SU-DHL-6 (cell line): ENCODE results near the gene SP110.

Experiments used
- EZH2phosphoT487 ChIP-seq: fragments of 200-600 bp; sonication (generic), shearing (Covaris generic); conservative IDR thresholded peaks from 2 replicates; pipeline ENCODE4 v1.6.1; 2018; ENCODE audit warnings: mild to moderate bottlenecking, antibody characterized with exemption, low read length, moderate library complexity, mixed read lengths
- TF ChIP-seq, protein P1 (sequence below): fragments of 200-600 bp; sonication (generic); IDR thresholded peaks from one replicate; pipeline ENCODE4 v1.5.1; 2017; ENCODE audit warnings: antibody characterized with exemption, mild to moderate bottlenecking, low read length, moderate library complexity; ENCODE audit not compliant: insufficient read depth, poor library complexity, severe bottlenecking

DNA sequence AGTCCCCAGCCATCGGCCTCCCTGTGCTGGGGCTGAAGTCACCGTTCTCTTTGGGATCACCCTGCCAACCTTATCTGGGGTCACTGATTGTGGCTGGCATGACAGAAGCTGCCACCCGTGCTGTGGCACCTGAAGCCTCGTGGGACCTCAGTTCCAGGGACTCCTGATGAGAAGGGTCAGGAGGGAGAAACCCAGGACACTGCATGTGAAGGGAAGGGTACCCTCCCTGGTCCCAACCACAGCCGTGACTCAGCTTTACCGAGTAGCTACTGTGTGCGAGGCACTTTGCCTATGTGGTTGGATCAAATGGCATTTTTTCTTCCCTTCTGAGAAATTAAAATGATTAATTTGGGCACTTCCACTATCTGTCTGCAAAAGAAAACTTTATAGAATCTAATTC, 64.4 kb downstream of the SP110 start:
- TF ChIP-seq, protein P1, sequence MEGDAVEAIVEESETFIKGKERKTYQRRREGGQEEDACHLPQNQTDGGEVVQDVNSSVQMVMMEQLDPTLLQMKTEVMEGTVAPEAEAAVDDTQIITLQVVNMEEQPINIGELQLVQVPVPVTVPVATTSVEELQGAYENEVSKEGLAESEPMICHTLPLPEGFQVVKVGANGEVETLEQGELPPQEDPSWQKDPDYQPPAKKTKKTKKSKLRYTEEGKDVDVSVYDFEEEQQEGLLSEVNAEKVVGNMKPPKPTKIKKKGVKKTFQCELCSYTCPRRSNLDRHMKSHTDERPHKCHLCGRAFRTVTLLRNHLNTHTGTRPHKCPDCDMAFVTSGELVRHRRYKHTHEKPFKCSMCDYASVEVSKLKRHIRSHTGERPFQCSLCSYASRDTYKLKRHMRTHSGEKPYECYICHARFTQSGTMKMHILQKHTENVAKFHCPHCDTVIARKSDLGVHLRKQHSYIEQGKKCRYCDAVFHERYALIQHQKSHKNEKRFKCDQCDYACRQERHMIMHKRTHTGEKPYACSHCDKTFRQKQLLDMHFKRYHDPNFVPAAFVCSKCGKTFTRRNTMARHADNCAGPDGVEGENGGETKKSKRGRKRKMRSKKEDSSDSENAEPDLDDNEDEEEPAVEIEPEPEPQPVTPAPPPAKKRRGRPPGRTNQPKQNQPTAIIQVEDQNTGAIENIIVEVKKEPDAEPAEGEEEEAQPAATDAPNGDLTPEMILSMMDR, result no peak
- no peak for TF ChIP-seq EZH2phosphoT487
